Dermis blood vessel endothelial cell (primary cell): ENCODE data around the gene ST6GALNAC3. TPM values are rescaled to one million over a fixed set of nuclear protein-coding genes. Genes with fewer than 3 reads are reported as not detected.
"Not testable (repeated sequence)": the region's sequence is repeated elsewhere in the genome, so short reads cannot be mapped to it uniquely, and the experiment has no call there.

Experiments used
- DNase-seq: peaks from one replicate; pipeline ENCODE4 v3.0.0; 2010
- total RNA-seq: library from RNA; depleted of rRNA; stranded (reverse); fragments of >200 nt; gene quantifications from 2 replicates; pipeline ENCODE4 v1.2.3, GENCODE V29; 2014

ST6GALNAC3 gene
- total RNA-seq, 1 donor from 2014 or later = 44.9 TPM

- DNase-seq = no peak
Observed at GRCh38 chr1:76291191-76291590, 216.6 kb downstream of the ST6GALNAC3 start.

GRCh38 chr1:76291737-76292136 is 217.2 kb downstream of the ST6GALNAC3 start:
- DNase-seq = no peak

- no peak for DNase-seq
Observed at GRCh38 chr1:76292418-76293184, 218.1 kb downstream of the ST6GALNAC3 start.

- no peak for DNase-seq
Observed at GRCh38 chr1:76293831-76294230, 219.3 kb downstream of the ST6GALNAC3 start.

GRCh38 chr1:76294482-76295194 is 220.1 kb downstream of the ST6GALNAC3 start:
- DNase-seq = peak; percentile 19

GRCh38 chr1:76298399-76298798 is 223.9 kb downstream of the ST6GALNAC3 start:
- DNase-seq = no peak

- DNase-seq = no peak
Observed at GRCh38 chr1:76299036-76299435, 224.5 kb downstream of the ST6GALNAC3 start.

- DNase-seq = no peak
Observed at GRCh38 chr1:76300556-76300955, 226.0 kb downstream of the ST6GALNAC3 start.

- no peak for DNase-seq
Observed at GRCh38 chr1:76302711-76303339, 228.3 kb downstream of the ST6GALNAC3 start.

- no peak for DNase-seq
Observed at GRCh38 chr1:76303340-76303717, 228.8 kb downstream of the ST6GALNAC3 start.

GRCh38 chr1:76313304-76313703 is 238.8 kb downstream of the ST6GALNAC3 start:
- DNase-seq = no peak

GRCh38 chr1:76314730-76315129 is 240.2 kb downstream of the ST6GALNAC3 start:
- DNase-seq = no peak

- DNase-seq = no peak
Observed at GRCh38 chr1:76317299-76317900, 242.9 kb downstream of the ST6GALNAC3 start.

- DNase-seq = peak; percentile 84
Observed at GRCh38 chr1:76330991-76331603, 256.6 kb downstream of the ST6GALNAC3 start.

- DNase-seq = no peak
Observed at GRCh38 chr1:76335882-76336281, 261.3 kb downstream of the ST6GALNAC3 start.

GRCh38 chr1:76336931-76337371 is 262.4 kb downstream of the ST6GALNAC3 start:
- no peak for DNase-seq

- no peak for DNase-seq
Observed at GRCh38 chr1:76337542-76338219, 263.1 kb downstream of the ST6GALNAC3 start.

- DNase-seq = no peak
Observed at GRCh38 chr1:76340056-76340455, 265.5 kb downstream of the ST6GALNAC3 start.

GRCh38 chr1:76341816-76342215 is 267.3 kb downstream of the ST6GALNAC3 start:
- DNase-seq = not testable (repeated sequence)

GRCh38 chr1:76343356-76343755 is 268.8 kb downstream of the ST6GALNAC3 start:
- DNase-seq = no peak

GRCh38 chr1:76351655-76352054 is 277.1 kb downstream of the ST6GALNAC3 start:
- no peak for DNase-seq
